K562 (cell line): ENCODE measurements around the gene SELENOM. TPM values are rescaled to one million over a fixed set of nuclear protein-coding genes. Genes with fewer than 3 reads are reported as not detected.

Experiments
- ATAC-seq: fragments of 200-7000 bp; cut with Tn5 transposase; 3 replicates; pipeline ENCODE4 v1.9.1; 2020; ENCODE audit warnings: moderate library complexity
- BruUV-seq: library from RNA; stranded (reverse); fragments of 400-500 nt; replicated peaks from 2 replicates; lab custom pipeline; 2021; lab: Mats Ljungman, UMichigan
- CTCF ChIA-PET: fragments of 300-600 bp; formaldehyde crosslinking; extraction: SDS; loops from one replicate; lab custom pipeline; 2021; ENCODE audit warnings: low intra/inter-chr PET ratio; lab: Yijun Ruan, JAX
- POLR2A ChIA-PET: fragments of 300-600, 350-650 bp; sonication (Branson Sonifier 250); formaldehyde crosslinking; extraction: SDS; loops from one replicate; lab custom pipeline; 2021; ENCODE audit warnings: antibody characterized with exemption, inconsistent platforms; lab: Yijun Ruan, JAX
- DNase-seq, 4 experiments: peaks; one replicate each; pipeline versions ENCODE4 v3.0.0 to v3.0.0-alpha.2; 2011 to 2018; ENCODE audit warnings: low spot score in 3 of 4, mixed read lengths in 3 of 4; ENCODE audit errors: extremely low read depth in 1 of 4
- FAIRE-seq: peaks from 2 replicates; lab custom pipeline; 2011; peaks lifted over from hg19 to GRCh38; lab: Jason Lieb, UNC
- H2AFZ ChIP-seq: 2 replicates; pipeline ENCODE4 v1.6.0; 2011; ENCODE audit warnings: low read depth, low read length, control low read depth, inconsistent platforms
- H3K27ac ChIP-seq: fragments of 200-600 bp; 3 replicates; pipeline ENCODE4 v1.8.0; 2011; ENCODE audit warnings: low read depth, mild to moderate bottlenecking, control low read depth, inconsistent platforms, low read length, moderate library complexity, mixed read lengths; ENCODE audit errors: extremely low read depth
- H3K27me3 ChIP-seq, 2 experiments: fragments of 300-600 bp in 1 of 2; 2 replicates in 1 of 2; 3 replicates in 1 of 2; pipeline versions ENCODE4 v1.6.0 to v1.8.0; 2011; ENCODE audit warnings: inconsistent platforms in 2 of 2, low read length in 2 of 2, mild to moderate bottlenecking in 1 of 2, mixed read lengths in 1 of 2, moderate library complexity in 1 of 2; ENCODE audit not compliant: control insufficient read depth in 2 of 2, insufficient read depth in 2 of 2
- H3K36me3 ChIP-seq: fragments of 300-600 bp; 3 replicates; pipeline ENCODE4 v1.8.0; 2011; ENCODE audit warnings: mild to moderate bottlenecking, low read length, inconsistent platforms; ENCODE audit not compliant: control insufficient read depth, insufficient read depth
- H3K4me1 ChIP-seq, 2 experiments: fragments of 200-600 bp in 1 of 2; replicated peaks in 1 of 2; 2 replicates in 1 of 2; 3 replicates in 1 of 2; pipeline versions ENCODE4 v1.5.1 to v1.8.0; 2011; ENCODE audit warnings: inconsistent platforms in 2 of 2, low read length in 2 of 2, mild to moderate bottlenecking in 1 of 2, mixed read lengths in 1 of 2, moderate library complexity in 1 of 2; ENCODE audit not compliant: control insufficient read depth in 2 of 2, insufficient read depth in 2 of 2
- H3K4me2 ChIP-seq: 2 replicates; pipeline ENCODE4 v1.6.1; 2011; ENCODE audit warnings: low read length, control low read depth, inconsistent platforms, mixed read lengths; ENCODE audit not compliant: insufficient read depth
- H3K4me3 ChIP-seq: fragments of 200-600 bp; sonication (generic), shearing (Covaris generic); 2 replicates; pipeline ENCODE4 v1.5.1; 2016; ENCODE audit warnings: control low read depth, inconsistent platforms
- H3K79me2 ChIP-seq: fragments of 200-600 bp; 3 replicates; pipeline ENCODE4 v1.8.0; 2011; ENCODE audit warnings: low read length, inconsistent platforms; ENCODE audit not compliant: control insufficient read depth, insufficient read depth
- H3K9ac ChIP-seq, 2 experiments: 2 replicates each; pipeline versions ENCODE4 v1.6.0 to v1.6.1; 2011; ENCODE audit warnings: low read depth in 2 of 2, low read length in 2 of 2, control low read depth in 1 of 2, inconsistent platforms in 1 of 2, mild to moderate bottlenecking in 1 of 2, mixed read lengths in 1 of 2; ENCODE audit not compliant: insufficient read depth in 1 of 2
- H3K9me1 ChIP-seq: one replicate; pipeline ENCODE4 v1.6.0; 2011; ENCODE audit warnings: inconsistent platforms, mild to moderate bottlenecking, low read length, moderate library complexity; ENCODE audit not compliant: control insufficient read depth, insufficient read depth
- H3K9me3 ChIP-seq: replicated peaks from 2 replicates; pipeline ENCODE4 v1.5.1; 2011; ENCODE audit warnings: low read depth, low read length, inconsistent platforms; ENCODE audit not compliant: control insufficient read depth, insufficient read depth
- H4K20me1 ChIP-seq: replicated peaks from 2 replicates; pipeline ENCODE4 v1.6.1; 2011; ENCODE audit warnings: low read length, inconsistent platforms, mixed read lengths; ENCODE audit not compliant: control insufficient read depth, insufficient read depth
- FOXK1 ChIP-seq: sonication (generic); formaldehyde crosslinking; IDR thresholded peaks from 2 replicates; pipeline ENCODE4 v1.8.0; 2022; ENCODE audit warnings: missing genetic modification reagents, mild to moderate bottlenecking, borderline replicate concordance
- HMG20B ChIP-seq: fragments of 250-450 bp; sonication (Bioruptor Pico); IDR thresholded peaks from 2 replicates; pipeline ENCODE4 v1.5.0; 2021; ENCODE audit warnings: mild to moderate bottlenecking
- ZNF707 ChIP-seq: fragments of 250-450 bp; sonication (Bioruptor Pico); conservative IDR thresholded peaks from 2 replicates; pipeline ENCODE4 v1.8.0; 2022; ENCODE audit warnings: inconsistent platforms, mild to moderate bottlenecking, moderate library complexity
- WGBS: fragments of 100-300 bp; shearing (Covaris generic); methylation state at CpG from one replicate; pipeline ENCODE4 v1.1.6; 2016; ENCODE audit warnings: low coverage, mixed read lengths; ENCODE audit not compliant: insufficient coverage; ENCODE audit errors: missing lambda C conversion rate; 5-methylcytosine and 5-hydroxymethylcytosine counted together
- in situ Hi-C: fragments of 300-500 bp; cut with MboI; formaldehyde crosslinking; loops from 4 replicates; pipeline ENCODE4 v1.15.0; 2018; ENCODE audit warnings: inconsistent platforms, mixed read lengths
- intact Hi-C: fragments of 100-400 bp; cut with micrococcal nuclease; formaldehyde crosslinking; loops from 2 replicates; pipeline ENCODE4 v1.14.2; 2022
- polyA plus RNA-seq, 8 experiments: library from polyadenylated mRNA; depleted of rRNA in 4 of 8; stranded (reverse) in 5 of 8; unstranded in 3 of 8; fragments of >200 nt; fragmentation: Nextera tagmentation in 2 of 8; fragmentation: Illumina TruSeq in 1 of 8; extraction: Ambion mirVana in 2 of 8; extraction: Trizol in 1 of 8; gene quantifications; 2 replicates each; pipeline versions ENCODE4 v1.2.1 to v1.2.3, GENCODE V29; 2011 to 2014; ENCODE audit warnings: inconsistent platforms in 1 of 8, missing spikeins in 1 of 8
- total RNA-seq, 7 experiments: library from RNA; depleted of rRNA in 6 of 7; stranded (reverse); fragments of >200 nt in 6 of 7; fragmentation: Illumina TruSeq in 2 of 7; extraction: Trizol in 2 of 7; gene quantifications; 2 replicates each; pipeline versions ENCODE4 v1.2.1 to v1.2.3, GENCODE V29; 2011 to 2021; ENCODE audit warnings: low replicate concordance in 1 of 7
- TF ChIP-seq, protein P1 (sequence below): sonication (generic); formaldehyde crosslinking; IDR thresholded peaks from 2 replicates; pipeline ENCODE4 v1.8.0; 2022; ENCODE audit warnings: mild to moderate bottlenecking, missing genetic modification reagents
- TF ChIP-seq, protein P2 (sequence below), 3 experiments: IDR thresholded peaks in 2 of 3; conservative IDR thresholded peaks in 1 of 3; 2 replicates each; pipeline ENCODE4 v1.5.1; 2011 to 2012; ENCODE audit warnings: low read length in 3 of 3, mild to moderate bottlenecking in 3 of 3, control low read depth in 2 of 3, improper control_type of control experiment in 1 of 3, inconsistent platforms in 1 of 3, low read depth in 1 of 3, mixed read lengths in 1 of 3, moderate library complexity in 1 of 3; ENCODE audit not compliant: insufficient read depth in 2 of 3

SELENOM gene
- total and polyA plus RNA-seq, 9 of the 15 experiments (the other 6 are each of a cell fraction or from before 2014, with no cell fraction given), result 1.2 to 10.6 (median 3.7) TPM

DNA sequence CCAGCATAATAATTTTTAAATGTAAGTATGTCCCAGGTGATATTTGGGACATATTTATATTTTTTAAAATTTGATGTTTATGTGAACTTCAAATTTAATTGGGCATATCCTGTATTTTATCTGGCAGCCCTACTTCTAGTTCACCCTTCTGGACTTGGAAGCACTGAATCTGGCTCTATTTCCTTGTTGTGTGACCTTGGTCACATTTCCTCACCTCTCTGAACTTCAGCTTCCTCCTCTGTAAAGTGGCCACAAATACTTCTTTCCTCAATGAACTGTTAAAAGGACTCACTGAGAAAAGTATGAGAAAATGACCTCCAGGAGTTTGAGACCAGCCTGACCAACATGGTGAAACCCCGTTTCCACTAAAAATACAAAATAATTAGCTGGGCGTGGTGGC is 44.5 kb upstream of the SELENOM start (continued):
- TF ChIP-seq FOXK1 (CRISPR knock-in tag), result no peak

DNA sequence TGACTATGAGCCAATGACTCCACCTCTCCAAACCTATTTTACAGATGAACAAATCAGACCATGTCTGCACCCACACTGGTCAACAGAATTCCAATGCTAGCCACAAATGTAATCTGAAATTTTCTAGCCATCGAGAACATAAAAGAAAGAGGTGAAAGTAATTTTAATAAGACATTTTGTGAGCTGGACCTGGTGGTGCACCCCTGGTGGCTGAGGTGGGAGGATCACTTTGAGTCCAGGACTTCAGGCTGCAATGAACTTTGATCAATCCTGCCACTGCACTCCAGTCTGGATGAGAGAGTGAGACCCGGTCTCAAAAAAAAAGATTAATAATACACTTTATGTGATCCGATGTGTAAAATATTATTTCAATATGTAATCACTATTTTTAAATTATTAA is 43.2 kb upstream of the SELENOM start:
- peak; percentile 54; the same call in 1 of the 3 replicates for ATAC-seq
- TF ChIP-seq, protein P1, sequence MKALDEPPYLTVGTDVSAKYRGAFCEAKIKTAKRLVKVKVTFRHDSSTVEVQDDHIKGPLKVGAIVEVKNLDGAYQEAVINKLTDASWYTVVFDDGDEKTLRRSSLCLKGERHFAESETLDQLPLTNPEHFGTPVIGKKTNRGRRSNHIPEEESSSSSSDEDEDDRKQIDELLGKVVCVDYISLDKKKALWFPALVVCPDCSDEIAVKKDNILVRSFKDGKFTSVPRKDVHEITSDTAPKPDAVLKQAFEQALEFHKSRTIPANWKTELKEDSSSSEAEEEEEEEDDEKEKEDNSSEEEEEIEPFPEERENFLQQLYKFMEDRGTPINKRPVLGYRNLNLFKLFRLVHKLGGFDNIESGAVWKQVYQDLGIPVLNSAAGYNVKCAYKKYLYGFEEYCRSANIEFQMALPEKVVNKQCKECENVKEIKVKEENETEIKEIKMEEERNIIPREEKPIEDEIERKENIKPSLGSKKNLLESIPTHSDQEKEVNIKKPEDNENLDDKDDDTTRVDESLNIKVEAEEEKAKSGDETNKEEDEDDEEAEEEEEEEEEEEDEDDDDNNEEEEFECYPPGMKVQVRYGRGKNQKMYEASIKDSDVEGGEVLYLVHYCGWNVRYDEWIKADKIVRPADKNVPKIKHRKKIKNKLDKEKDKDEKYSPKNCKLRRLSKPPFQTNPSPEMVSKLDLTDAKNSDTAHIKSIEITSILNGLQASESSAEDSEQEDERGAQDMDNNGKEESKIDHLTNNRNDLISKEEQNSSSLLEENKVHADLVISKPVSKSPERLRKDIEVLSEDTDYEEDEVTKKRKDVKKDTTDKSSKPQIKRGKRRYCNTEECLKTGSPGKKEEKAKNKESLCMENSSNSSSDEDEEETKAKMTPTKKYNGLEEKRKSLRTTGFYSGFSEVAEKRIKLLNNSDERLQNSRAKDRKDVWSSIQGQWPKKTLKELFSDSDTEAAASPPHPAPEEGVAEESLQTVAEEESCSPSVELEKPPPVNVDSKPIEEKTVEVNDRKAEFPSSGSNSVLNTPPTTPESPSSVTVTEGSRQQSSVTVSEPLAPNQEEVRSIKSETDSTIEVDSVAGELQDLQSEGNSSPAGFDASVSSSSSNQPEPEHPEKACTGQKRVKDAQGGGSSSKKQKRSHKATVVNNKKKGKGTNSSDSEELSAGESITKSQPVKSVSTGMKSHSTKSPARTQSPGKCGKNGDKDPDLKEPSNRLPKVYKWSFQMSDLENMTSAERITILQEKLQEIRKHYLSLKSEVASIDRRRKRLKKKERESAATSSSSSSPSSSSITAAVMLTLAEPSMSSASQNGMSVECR (CRISPR knock-in tag), result no peak
- no peak for TF ChIP-seq HMG20B
- TF ChIP-seq ZNF707 (CRISPR knock-in tag), result no peak
- TF ChIP-seq, protein P2, sequence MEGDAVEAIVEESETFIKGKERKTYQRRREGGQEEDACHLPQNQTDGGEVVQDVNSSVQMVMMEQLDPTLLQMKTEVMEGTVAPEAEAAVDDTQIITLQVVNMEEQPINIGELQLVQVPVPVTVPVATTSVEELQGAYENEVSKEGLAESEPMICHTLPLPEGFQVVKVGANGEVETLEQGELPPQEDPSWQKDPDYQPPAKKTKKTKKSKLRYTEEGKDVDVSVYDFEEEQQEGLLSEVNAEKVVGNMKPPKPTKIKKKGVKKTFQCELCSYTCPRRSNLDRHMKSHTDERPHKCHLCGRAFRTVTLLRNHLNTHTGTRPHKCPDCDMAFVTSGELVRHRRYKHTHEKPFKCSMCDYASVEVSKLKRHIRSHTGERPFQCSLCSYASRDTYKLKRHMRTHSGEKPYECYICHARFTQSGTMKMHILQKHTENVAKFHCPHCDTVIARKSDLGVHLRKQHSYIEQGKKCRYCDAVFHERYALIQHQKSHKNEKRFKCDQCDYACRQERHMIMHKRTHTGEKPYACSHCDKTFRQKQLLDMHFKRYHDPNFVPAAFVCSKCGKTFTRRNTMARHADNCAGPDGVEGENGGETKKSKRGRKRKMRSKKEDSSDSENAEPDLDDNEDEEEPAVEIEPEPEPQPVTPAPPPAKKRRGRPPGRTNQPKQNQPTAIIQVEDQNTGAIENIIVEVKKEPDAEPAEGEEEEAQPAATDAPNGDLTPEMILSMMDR (IDR thresholded peaks at IDR 0.05 in 2 of 3, conservative IDR thresholded peaks at IDR 0.05 in 1 of 3; ENCODE audit: insufficient read depth in 2 of 3, low read depth in 1 of 3, low read length in 3 of 3), result peak in 2 of 3 experiments; percentile 23 to 33; a peak in 2 of 6 replicates
- BruUV-seq, result no TSS peak
- Histone ChIP-seq H3K79me2 (no peaks in the 10 kb centered on the region), H2AFZ (no peak overlapping the region), H3K4me3 (no peak overlapping the region), H3K27ac (no peak overlapping the region), H3K27me3 (no peaks in the 10 kb centered on the region), H4K20me1 (no peaks in the 10 kb centered on the region), H3K4me2 (no peak overlapping the region), H3K9ac (no peak overlapping the region), H3K9me3 (no peaks in the 10 kb centered on the region), H3K4me1 (no peaks in the 10 kb centered on the region), H3K36me3 (no peaks in the 10 kb centered on the region), H3K9me1 (no peaks in the 10 kb centered on the region)
- no peak for FAIRE-seq
- no peak for DNase-seq
- CTCF ChIA-PET, result interaction anchor here (0.6 kb wide), 1 partner anchor 42 kb away, joined by 3 read pairs; no protein-coding TSS in a partner anchor
- in situ Hi-C loops (loop anchor here (10.0 kb wide), 1 partner anchor 196 kb away; no protein-coding TSS in a partner anchor), intact Hi-C loops (loop anchor here (5.0 kb wide), 1 partner anchor 388 kb away; no protein-coding TSS in a partner anchor)
- WGBS, result 3% methylated on average over 3 of the region's 3 CpGs
- POLR2A ChIA-PET, result interaction anchor here (0.6 to 1.1 kb wide), 3 partner anchors 47 to 608 kb away, joined by 3 to 5 read pairs (median 3); no protein-coding TSS in a partner anchor
